Right lobe of liver (tissue), 4 donors: ENCODE results near the gene KLF16.

Source experiments
- POLR2A ChIP-seq: fragments of 450-650 bp; IDR thresholded peaks from one replicate; pipeline ENCODE4 v1.6.1; 2017; ENCODE audit warnings: antibody characterized with exemption, mild to moderate bottlenecking
- TF ChIP-seq, protein P1 (sequence below), 4 donors: fragments of 200-600 bp in 3 of 4; fragments of 450-650 bp in 1 of 4; IDR thresholded peaks; one replicate each; pipeline versions ENCODE4 v1.5.1 to v1.8.0; 2016 to 2022; ENCODE audit warnings: antibody characterized with exemption in 4 of 4, mild to moderate bottlenecking in 2 of 4
- donor health status: DM: no; HTN: no; CAD: no.
- donor health status: DM: no; HTN: no; CAD: no.
- donor health status: DM: no; HTN: yes; CAD: no.

DNA sequence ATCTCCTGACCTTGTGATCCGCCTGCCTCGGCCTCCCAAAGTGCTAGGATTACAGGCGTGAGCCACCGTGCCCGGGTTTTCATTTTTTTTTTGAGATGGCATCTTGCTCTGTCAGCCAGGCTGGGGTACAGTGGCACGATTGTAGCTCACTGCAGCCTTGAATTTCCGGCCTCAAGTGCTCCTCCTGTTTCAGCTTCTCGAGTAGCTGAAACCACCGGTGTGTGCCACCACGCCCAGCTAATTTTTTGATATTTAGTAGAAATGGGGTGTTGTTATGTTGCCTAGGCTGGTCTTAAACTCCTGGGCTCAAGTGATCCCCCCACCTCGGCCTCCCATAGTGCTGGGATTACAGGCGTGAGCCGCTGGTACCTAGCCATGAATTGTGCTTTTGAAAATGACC lies 47.7 kb upstream of the KLF16 start:
- TF ChIP-seq, protein P1, sequence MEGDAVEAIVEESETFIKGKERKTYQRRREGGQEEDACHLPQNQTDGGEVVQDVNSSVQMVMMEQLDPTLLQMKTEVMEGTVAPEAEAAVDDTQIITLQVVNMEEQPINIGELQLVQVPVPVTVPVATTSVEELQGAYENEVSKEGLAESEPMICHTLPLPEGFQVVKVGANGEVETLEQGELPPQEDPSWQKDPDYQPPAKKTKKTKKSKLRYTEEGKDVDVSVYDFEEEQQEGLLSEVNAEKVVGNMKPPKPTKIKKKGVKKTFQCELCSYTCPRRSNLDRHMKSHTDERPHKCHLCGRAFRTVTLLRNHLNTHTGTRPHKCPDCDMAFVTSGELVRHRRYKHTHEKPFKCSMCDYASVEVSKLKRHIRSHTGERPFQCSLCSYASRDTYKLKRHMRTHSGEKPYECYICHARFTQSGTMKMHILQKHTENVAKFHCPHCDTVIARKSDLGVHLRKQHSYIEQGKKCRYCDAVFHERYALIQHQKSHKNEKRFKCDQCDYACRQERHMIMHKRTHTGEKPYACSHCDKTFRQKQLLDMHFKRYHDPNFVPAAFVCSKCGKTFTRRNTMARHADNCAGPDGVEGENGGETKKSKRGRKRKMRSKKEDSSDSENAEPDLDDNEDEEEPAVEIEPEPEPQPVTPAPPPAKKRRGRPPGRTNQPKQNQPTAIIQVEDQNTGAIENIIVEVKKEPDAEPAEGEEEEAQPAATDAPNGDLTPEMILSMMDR (IDR thresholded peaks at IDR 0.05), result no peak
- no peak for TF ChIP-seq POLR2A
